Measurements from ENCODE around the gene C3.
"Not testable (repeated sequence)": the region's sequence is repeated elsewhere in the genome, so short reads cannot be mapped to it uniquely, and the experiment has no call there.

Gene C3

DNA sequence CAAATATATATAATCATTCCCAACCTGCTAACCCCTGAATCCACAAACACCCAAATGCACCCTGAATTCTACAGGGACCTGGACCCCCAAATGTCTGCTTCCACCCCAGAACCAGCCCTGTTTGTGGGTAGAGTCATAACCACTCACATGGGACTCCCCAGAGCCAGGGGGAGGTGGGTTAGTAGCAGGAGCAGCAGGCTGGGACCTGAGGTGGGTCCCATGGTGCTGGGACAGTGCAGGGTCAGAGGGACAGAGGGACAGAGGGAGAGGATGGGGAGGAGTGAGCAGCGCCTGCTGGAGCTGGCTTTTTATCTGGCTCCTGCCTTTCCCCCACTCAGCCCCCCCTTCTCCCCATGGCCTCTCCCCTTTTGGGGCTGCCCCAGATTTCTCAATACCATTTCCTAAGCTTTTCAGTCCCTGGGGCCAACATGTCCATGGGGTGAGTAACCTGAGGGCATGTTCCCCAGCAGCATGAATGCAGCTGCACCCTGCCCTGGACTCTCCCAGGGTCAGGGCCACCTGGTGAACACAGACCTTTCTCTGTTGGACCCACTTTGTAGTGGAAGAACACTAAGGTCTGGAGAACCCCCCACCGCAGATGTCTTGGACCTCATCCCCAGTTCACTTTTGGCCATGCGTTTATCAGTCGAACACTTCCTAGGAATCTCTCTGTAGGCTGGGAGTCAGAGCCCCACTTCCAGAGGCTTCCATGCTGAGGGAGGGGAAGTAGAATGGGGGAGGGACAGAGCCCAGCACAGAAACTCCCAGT, at the start of gene C3:
C3 (minus strand) TSS at position 282 of the 769 bp plus-strand sequence; CDS start at position 221, 61 bp downstream.
- DNase-seq, result no peak

DNA sequence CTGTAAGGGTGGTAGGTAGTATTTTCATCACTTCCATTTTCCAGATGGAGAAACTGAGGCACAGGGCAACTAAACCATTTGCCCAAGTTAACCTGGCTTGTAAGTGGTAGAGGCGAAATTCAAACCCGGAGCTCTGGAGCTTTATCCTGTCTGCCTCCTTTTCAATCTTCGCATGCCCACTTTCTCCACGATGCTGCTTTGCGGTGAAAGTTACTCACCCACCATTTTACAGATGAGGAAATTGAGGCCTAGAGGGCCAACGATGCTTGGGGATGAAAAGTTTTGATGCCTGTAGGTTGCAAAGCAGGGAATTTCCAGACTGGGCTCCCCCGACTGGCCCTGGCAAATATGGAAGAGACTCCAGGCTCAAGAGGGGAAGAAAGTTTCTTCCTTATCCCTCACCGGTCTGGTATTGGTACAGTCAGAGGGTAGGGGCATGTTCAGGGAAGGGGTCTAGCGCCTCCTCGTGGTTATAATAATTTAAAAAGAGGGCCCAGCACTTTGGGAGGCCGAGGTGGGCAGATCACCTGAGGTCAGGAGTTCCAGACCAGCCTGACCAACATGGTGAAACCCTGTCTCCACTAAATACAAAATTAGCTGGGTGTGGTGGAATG, 48.7 kb upstream of the C3 start:
- no peak for DNase-seq

DNA sequence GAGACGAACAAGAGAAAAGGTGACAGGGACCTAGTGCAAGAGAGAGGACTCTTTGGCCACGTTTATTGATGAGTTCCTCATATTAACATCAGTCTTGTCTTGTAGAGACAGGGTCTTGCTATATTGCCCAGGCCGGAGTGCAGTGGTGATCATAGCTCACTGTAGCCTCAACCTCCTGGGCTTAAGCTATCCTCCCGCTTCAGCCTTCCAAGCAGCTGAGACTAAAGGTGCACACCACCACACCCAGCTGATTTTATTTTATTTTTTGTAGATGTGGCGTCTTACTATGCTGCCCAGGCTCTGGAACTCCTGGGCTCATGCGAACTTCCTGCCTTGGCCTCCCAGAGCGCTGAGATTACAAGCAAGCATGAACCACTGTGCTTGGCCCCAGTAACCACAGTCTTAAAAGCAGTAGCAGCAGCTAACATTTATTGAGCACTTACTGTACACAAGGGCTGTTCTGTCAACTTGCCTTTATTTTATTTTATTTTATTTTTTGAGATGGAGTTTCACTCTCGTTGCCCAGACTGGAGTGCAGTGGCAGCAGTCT, 47.9 kb upstream of the C3 start:
- DNase-seq, result no peak

DNA sequence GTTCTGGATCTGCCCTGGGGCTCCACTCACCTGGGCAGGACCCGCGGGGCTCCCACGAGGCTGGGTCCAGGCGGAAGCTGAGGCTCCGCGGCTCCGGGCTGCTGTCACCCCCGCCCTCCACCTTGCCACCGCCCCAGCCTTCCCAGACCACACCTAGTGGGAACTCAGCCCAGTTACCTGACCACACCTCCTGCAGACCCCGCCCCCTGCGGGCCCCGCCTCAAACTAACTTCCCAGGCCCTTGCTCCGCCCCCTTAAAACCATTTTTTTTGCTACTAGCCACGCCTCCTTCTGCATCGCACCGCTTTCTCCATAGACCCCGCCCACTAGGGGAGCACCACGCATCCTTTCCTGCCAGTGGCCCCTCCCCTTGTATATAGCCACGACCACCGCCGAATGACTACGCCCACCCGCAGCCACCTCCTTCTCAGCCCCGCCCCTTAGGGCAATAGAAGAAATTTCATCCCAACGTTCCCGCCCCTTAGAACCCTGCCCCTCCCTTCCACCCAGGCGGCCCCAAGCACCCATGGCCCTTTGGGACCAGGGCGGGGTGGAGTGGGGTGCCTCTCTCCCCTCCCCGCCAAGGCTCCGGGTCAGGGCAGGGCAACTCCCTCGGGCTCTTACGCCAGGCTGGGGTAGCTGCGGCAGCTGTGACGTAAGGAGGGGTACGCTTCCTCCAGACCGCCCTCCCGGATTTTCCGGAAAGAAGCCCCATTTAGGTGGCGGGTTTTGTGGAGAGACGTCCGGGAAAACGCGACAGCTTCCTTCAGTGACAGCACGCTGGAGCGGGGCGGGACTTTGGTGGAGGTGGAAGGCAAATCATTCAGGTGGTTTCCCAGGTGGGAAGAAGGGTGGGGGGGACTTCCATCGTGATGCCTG, 47.1 kb upstream of the C3 start, which contains the start of gene SH2D3A:
SH2D3A (minus strand) TSS at position 79 of the 879 bp plus-strand sequence. CDS start 3,687 bp downstream, outside the sequence.
- DNase-seq, result peak; percentile 91

DNA sequence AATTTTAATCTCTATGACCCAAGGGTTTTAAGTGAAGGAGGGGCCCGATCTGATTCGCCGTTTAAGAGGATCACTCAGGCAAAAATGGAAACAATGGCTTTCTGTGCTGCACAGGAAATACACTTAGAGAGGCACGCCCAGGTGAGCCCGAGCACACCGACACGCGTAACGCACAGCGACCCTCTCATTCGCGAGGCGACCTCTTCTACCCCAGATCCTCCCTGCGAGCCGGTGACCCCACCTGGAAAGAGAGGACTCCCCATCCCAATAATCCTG, 46.6 kb upstream of the C3 start:
- DNase-seq, result no peak

- no peak for DNase-seq
These were observed 46.1 kb upstream of the C3 start for GRCh38 chr19:6766357-6767080.

GRCh38 chr19:6765738-6766356, 45.4 kb upstream of the C3 start:
- DNase-seq, result no peak

DNA sequence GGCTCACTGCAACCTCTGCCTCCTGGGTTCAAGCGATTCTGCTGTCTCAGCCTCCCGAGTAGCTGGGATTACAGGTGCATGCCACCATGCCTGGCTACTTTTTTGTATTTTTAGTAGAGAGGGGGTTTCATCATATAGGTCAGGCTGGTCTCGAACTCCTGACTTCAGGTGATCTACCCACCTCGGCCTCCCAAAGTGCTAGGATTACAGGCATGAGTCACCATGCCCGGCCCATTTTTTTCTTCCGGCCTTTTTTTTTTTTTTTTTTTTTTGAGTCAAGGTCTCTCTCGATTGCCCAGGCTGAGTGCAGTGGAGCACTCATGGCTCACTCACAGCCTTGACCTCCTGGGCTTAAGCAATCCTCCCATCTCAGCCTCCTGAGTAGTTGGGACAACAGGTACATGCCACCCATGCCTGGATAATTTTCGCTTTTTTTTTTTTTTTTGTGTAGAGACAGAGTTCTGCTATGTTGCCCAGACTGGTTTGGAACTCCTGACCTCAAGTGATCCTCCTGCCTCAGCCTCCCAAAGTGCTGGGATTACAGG, 41.9 kb upstream of the C3 start:
- DNase-seq, result not testable (repeated sequence)

GRCh38 chr19:6761053-6761676, 40.7 kb upstream of the C3 start:
- DNase-seq, result no peak

DNA sequence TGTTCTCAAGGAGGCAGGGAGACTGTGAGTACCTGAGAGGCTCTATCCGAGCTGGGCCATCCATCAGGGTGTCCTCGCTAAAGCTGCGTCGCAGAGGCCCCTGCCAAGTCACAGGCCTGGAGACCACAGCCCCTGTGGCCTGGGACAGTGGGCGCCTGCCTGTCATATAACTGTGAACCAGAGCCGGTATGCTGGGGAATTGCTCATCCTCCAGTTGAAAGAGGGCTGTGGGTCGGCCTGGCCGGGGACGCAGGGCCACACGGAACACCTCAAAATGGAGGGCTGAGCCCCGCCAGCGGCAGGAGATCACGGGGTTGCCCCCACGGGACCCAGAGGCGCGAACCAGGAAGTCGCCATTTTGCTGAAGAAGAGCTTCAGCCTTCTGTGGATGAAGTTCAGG, 40.2 kb upstream of the C3 start:
- no peak for DNase-seq

GRCh38 chr19:6754653-6755463, 34.4 kb upstream of the C3 start:
- DNase-seq, result no peak

DNA sequence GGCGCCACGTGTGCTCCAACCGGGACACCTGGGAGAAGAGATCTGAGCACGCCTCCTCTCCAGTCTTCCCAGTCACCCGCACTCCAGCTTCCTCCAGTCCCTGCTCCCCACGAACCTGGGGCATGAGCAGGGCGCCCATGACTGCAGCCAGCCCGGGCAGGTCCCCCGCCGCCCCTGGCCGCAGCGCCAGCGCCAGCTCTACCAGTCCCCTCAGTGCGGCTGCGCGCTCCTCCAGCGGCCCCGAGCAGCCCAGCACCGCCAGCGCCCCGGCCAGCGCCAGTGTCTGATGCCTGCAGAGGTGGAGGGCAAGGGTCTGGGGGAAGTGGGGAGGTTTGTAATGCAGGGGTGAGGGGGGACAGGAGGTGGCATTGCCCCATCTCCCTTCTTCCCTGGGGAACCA, 33.7 kb upstream of the C3 start:
- DNase-seq, result no peak

- DNase-seq, result peak; percentile 66
These were observed 33.0 kb upstream of the C3 start for GRCh38 chr19:6753178-6754031.

DNA sequence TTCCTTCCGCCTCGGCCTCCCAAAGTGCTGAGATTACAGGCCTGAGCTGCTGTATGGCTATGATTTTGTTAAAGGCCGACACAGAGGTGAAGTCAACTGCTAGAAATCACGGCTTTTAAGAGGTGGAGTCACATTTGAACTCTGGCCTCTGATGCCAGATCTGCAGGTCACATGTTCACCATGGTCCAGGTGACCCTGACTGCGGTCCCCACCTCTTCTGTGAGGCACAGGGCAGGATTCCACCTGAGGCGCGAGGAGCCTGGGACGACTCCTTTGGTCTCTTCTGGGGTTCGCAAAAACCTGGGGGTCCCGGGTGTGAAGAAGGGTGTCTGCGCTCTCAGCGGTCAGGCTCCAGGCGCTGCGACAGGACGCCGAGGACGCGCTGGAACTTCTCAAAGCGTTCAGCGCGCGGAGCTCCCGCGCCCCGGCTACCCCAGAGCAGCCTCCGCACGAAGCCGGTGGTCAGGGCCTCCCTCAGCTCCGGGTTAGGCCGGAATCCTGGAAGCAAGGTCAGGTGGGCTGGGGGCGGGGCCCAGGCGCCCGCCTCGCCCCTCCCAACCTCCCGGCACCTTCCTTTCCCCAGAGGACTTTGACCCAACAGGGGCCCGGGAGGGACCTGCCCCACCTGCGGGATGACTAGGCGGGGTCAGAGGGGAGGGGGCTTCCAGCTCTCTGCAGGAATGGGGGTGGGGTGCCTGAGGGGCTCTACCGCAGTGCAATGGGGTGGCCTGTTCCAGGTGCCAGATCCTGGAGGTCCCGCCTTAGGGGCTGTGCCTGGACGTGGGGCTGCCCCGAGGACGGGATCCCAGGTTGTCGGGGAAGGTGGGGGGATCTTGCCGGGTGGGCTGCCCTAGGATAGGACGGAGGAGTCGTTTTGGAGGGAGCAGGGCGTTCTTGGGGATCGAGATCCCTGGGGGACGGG, 32.1 kb upstream of the C3 start:
- no peak for DNase-seq

DNA sequence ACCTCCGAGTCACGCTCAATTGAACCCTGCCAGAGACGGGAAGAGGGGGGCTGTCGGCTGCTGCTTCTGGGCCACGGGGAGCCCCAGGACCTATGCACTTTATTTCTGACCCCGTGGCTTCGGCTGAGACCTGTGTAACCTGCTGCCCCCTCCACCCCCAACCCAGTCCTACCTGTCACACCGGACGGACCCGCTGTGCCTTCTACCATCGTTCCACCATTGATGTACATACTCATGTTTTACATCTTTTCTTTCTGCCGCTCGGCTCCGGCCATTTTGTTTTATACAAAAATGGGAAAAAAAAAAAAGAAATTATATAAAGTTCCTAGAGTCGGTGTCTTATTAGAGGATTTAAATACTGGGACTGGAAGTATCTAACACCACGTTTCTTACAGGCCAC, 30.7 kb upstream of the C3 start:
- no peak for DNase-seq

- no peak for DNase-seq
These were observed 29.6 kb upstream of the C3 start for GRCh38 chr19:6750062-6750461.

- not testable (repeated sequence) for DNase-seq
These were observed 28.1 kb upstream of the C3 start for GRCh38 chr19:6748543-6748942.

DNA sequence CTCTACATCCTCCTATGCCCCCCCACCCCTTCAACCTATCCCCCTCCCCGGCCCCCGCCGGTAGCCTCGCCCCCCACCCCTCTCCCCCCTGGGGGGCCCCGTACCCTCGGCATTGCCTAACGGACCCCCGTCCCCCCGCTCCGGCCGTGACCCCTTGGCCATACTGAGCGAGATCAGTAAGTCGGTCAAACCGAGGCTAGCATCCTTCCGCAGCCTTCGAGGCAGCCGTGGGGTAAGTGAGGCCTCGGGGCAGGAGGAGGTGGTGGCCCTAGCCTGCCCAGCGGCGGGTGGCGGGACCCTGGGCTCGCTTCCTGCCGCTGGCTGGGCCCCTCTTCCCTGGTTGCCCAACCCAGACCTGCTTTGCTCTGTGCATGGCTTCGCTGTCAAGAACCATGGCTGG, 25.5 kb upstream of the C3 start:
- no peak for DNase-seq

All from activated CD4-positive, alpha-beta T cell treated with anti-CD3 and anti-CD28 coated beads for 1 hour (primary cell).